GM19351 (cell line): ENCODE measurements around the gene THADA.
A peak's percentile ranks its signal among the peaks of the same experiment; 100 is the strongest.

Source experiments
- ATAC-seq: cut with Tn5 transposase; IDR thresholded peaks from one replicate; pipeline ENCODE4 v1.9.1; 2021; ENCODE audit warnings: mild to moderate bottlenecking, moderate library complexity; ENCODE audit not compliant: unreplicated experiment

THADA gene

DNA sequence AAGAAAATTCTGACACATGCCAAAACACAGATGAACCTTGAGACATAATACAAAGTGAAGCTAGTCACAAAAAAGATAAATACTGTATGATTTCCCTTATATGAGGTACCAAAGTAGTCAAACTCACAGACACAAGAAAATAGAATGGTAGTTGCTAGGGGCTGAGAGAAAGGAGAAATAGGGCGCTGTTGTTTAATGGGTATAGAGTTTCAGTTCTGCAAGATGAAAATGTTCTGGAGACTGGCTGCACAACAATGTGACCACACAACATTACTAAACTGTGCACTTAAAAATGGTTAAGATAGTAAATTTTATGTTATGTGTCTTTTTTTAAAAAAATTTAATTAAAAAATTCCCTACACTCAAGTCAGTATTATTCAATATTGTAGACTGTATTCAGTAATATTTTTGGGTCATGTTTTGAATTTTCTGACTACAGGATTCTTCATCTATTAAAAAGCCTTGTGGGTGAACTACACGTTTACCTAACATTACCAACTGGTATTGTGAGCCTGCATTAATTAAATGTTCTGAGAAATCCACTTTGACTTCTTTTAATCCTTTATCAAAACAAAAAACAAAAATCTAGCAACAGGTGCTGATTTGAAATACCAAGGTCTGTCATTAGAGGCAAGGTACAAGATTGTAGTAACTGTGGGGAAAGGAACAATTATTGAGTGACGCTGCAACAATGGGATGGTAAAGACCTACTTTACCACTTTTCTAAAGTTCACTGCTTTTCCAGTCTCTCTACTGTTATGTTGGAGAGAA lies 228.6 kb downstream of the THADA start:
- peak; percentile 60 for ATAC-seq

DNA sequence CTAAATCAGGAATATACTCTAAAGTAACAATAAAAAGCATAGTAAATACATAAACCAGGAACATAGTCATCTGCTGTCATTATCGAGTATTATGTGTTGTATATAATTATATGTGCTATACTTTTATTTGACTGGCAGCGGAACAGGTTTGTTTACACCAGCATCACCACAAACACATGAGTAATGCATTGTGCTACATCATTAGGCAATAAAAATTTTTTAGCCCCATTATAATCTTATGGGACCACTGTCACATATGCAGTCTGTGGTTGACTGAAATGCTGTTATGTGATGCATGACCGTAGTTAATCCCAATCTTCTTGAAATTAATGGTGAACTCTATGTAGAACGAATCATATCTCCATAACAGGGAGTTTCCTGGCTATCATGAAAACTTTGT lies 232.7 kb downstream of the THADA start:
- ATAC-seq = no peak

DNA sequence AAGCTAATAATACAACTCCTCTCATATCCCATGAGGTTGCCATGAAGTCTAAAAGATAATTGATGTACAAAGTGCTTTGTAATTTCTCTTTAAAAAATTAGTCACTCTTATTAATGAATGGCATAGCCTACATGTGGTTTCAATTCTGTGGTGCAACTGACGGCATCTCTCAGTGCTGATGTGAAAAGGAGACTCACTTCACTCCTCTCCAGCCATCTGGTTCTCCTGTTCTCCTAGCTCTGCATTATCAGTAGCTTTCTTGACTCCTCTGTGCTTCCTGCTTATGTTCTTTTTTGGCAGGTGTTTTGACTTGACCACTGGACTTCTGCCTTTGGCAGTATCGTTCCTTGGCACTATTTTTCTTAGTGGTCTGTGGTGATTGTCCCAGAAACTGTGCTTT lies 234.6 kb downstream of the THADA start:
- no peak for ATAC-seq

DNA sequence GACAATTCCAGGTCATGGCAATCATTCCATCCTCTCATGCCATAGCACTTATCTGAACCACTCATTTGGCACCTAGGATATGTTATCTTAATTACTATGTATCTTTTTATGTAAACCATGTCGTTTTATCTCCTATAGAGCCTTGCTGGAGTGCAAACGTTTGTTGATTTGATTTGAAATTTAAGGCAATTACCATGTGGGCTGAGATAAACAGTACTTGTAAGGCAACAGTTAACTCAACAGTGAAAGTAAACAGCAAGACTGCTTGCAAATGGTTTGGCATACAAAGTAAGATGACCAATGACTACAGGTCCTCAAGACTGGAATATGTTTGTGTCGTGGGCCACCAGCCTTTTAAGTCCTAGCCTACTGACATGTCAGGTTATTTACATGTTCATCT lies 235.7 kb downstream of the THADA start:
- no peak for ATAC-seq

DNA sequence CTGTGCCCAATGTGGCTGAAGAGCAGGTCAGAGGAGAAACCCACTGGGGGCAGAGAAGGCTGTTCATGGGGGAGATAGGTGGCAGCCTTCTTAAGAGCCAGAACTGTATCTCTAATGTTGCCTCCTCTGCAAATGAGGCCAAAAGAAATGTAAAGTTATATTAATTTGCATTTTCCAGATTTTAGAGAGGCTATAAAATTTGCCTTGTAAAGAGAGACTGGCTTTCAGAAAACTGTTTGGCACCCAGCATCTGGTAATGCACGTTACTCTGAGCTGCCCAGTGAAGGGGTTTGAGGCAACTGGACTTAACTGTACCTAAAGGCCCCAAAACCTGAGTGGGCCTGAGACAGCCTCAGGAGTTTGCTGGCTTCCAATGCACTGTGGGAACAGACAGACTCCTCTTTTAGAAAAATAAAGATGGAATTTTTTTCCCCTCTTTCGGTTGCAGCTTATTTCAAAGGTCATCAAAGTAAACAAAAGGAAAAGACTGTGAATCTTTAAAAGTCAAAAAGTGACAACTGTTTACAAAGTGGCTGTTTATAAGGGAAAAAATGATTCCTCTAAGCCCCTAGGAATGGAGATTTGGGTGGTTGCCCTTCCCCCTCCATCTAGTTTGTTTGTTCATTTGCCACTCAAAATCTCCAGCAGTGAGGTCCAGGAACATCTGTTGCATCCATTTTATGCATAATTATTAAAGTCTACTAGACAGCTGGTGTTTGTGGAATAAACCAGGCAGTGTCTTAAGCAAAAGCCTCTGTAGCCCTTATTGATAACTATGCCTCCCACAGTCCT lies 237.2 kb downstream of the THADA start:
- no peak for ATAC-seq

DNA sequence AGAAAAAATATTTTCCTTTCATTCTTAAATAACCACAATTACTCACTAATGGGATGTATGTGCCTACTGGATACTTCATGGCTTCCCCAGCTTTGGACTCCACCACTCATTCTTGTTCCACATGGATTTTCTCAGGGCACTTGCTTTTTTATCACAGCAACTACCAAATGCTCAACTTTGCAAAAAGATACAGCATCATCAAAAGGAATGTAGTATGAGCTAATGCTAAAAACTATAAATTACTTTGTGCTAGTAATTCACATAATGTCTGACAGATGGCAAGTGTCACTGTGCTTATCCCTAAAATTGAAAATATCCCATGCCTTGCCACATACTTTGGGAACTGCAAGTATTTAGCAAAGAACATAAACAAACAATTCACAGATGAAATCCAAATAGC lies 239.1 kb downstream of the THADA start:
- ATAC-seq = no peak

DNA sequence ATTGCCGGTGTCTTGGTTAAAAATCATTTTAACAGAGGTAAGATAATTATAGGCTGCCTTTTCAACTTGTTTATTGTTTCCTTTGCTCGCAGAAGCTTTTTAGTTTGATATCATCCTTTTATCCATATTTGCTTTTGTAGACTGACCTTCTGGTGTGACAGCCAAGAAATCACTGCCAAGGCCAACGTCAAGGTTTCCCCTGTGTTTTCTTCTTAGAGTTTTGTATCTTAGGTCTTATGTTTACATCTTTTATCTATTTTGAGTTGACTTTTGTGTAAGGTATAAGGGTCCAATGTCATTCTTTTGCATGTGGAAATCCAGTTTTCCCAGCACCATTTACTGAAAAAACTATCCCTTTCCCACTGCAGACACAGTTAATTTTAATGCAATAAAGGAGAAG lies 240.4 kb downstream of the THADA start:
- no peak for ATAC-seq

DNA sequence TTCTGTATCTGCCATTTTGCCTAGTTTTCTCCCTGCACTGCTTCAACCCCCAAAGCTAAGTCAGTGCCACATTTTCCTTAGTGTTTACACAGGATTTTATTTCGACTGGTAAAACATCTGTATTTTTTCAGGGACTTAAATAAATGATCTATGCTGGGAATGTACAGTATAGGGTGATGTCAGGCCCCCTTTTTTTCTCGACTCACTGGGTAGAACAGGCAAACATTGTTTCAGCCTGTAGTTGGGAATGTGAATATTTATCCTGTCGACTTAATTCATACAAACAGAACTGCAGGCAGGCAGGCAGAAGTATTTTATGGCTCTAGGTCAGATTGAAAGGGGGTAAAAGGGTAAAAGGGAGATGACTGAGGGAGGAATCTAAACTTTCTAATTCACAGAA lies 245.9 kb downstream of the THADA start:
- no peak for ATAC-seq

DNA sequence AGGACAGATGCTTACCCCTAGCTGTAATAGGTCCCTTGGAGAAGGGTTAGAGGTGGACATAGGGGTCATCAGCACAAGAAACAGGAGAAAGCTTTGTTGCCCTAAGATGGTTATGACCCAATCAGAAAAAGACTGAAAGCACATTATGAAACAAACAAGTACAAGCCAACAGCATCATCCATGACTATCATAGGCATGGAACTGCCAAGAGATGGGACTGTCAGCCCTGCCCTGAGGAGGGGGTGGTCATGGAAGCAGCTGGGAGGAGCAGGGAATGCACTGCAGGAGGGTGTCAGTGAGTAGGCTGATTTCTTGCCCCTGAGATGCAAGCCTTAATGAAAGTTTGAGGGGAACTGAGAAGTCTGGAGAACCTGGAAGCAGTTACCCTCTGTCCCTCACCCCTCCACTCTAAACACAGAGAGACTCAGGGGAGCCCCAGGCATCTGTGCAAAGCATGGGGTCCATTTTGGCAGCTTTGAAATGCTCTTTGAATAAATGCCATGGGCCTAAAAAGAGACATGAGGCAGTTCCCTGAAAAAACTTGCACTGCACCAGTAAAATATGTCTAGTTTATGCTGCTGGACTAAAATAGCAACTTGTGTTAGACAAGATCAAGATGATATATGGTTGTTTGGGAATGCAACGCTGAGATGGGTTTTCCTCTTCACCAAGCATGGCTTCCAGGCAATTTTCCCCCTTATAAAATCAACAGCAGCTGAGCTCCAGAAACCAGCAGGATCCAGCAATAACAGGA lies 246.8 kb downstream of the THADA start:
- ATAC-seq = no peak

DNA sequence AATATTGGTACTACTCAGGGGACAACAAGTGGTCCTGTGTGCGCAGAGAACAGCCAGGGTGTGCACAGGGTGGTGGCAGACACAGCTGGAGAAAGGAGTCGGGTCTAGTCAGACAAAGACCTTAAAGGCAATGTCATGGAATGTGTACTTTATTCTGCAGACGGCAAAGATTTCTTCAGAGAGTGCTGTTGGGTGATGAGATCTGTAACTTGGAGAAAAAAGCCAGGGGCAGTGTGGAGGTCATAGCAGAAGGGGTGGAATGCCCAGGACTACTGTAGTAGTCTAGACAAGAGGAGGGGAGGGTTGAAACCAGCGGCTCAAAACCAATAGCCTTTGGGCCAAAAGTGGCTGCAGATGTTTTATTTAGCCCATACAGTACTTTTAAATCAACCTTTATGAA lies 248.1 kb downstream of the THADA start:
- no peak for ATAC-seq

DNA sequence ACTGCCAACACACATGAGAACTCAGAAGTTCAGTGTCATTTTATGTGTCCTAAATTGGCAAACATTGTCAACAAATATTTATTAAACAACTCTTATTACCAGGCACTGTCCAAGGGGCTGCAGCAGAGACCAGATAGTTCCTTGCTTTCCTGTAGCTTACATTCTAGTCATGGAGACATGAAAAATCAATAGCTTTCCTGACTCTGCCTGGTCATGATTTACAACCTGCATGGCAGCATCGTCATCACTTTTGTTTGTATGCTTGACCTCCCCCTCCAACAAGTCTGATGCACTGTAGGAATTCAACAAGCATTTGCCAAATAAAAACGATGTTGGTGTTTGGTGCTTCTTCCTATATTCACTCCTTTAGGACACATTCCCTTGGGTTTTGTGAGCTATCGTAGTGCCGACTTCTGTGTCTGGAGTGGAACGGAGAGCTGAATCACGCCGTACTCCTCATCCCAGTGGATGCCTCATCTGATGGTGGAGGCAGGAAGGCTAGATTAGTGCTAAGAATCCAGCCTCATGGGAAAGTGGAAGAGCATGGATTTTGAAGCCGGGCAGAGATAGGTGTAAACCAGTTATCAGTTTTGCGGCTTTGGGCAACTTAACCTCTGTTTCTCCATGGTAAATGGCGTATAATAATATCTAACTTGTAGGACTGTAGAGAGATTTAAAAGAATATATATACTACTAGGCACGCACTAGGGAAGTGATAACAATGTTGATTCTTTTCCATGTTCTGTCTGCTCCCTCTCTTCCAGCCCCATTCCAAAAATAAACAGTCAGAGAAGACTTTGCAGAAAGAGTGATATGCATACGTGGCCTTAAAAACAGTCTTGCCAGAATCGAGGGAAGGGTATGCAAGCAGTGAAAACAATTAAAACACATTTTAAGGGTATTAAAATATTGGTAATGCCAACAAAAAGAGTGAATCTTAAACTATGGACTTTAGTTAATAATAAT lies 249.0 kb downstream of the THADA start:
- ATAC-seq = no peak

DNA sequence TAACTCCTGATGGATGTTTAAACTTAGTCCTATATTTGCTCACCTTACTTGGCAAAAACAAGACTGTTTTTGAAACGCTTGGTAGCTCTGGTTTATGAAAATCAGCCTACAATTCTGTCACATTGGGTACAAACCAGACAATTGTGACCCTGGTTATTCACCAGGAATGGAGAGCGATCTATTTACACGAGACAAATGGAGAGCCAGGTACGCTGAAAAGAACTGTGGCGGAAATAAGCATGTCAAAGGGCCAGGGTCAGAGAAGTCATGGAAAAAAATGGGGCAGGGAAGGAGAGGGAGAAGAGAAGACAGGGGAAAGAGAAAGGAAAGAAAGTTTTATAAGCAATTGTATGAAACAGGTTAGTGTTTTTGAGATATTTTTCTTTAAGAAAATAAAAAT lies 250.0 kb downstream of the THADA start:
- no peak for ATAC-seq

DNA sequence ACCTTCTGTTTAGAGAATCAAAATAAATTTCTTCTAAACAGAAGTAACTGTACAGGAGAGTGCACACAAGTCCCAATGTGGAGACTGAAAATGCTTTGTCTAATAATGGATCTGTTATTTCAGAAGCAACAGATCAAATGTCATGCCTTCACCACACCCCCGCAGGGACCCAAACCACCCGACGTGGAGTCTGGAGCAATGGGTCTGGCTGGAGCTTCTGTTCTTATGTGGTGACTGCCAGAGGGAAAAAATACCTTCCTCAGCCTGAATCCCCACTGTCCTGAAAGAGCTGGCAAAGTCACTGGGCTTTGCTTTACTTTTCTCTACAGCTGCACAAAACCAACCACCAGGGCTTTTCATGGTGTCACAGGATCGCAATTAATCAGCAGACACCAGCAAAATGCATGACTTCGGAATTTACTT lies 250.4 kb downstream of the THADA start:
- ATAC-seq = no peak

DNA sequence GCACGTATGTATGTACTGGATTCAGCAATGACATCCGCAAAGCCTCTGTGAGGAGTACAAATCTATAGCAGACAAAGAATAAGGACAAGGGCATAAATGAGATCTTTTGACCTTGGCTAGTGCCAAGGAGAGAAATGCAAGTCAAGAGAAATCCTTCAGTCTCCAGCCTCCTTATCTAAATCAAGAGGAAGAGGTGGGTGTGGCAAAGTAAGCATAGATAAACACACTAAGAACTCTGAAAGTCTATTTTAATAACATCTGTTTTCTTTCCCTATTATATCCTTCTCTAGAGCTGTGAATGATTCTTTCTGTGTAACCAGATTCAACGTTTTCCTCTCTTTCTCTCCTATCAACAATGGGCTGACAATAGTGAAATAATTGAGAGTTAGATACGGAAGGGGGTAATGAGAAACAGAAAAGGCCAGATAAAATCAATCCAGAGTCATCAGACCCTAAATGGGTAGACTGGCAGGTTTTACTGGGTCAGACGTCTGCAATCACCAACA lies 250.9 kb downstream of the THADA start:
- ATAC-seq = no peak

DNA sequence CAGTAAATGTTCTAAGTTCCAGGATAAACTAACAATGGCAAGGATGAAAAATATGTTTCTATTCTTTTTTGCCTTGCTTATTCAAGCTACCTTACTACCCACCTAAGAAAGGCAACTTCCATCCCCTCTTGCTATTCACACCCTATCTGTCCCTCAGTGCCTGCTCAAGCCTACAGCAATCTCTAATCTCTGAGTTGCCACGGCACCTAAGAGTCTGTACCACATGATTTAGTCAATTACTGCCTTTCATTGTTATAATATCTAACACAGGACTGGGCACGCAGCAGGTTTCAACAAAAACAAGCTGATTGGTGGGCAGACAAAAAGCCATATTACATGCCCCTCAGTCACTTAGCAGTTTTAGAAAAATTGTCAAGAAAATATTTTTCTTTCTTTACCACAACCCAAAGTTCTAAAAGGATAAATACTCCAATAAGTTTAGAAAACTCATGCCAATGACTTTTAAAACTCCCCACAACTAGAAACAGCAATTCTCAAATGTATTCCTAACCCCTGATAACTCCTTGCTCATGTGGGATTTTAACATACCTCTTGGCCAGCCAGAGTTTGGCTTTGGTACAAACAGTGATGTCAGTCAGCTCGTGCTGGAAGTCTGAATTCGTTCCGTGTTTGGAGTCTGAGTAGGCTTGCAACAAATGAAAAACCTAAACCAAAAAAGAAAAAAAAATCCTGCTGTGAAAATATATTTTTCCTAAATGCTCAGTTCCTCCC lies 252.1 kb downstream of the THADA start:
- no peak for ATAC-seq

DNA sequence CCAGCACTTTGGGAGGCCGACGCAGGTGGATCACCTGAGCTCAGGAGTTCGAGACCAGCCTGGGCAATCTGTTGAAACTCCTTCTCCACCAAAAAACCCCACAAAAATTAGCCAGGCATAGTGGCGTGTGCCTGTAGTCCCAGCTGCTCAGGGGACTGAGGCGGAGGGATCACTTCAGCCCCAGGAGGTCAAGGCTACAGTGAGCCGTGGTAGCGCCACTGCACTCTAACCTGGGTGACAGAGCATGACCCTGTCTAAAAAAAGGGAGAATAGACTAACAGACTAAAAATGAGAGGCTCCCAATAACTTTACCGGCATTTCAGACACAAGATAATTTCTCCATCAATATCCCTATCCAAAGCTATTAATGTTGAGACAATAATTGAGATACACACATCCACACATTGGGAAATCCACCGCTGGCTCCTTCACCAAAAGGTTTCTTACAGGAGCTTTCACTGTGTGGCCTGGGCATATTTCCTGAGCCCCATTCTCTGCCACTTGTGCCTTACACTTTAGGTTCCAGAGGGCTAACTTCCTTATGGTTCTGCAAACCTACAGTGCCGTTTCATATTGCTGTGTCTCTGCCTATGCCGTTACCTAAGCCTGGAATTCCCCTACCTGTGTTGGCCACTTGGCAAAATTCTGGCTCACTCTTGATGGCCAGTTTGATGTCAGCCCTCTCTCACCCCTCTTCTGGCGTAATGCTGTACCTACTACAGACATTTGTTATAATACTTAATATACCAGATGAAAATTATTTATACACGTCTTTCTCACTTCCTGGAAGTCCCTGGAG lies 253.7 kb downstream of the THADA start:
- ATAC-seq = no peak

DNA sequence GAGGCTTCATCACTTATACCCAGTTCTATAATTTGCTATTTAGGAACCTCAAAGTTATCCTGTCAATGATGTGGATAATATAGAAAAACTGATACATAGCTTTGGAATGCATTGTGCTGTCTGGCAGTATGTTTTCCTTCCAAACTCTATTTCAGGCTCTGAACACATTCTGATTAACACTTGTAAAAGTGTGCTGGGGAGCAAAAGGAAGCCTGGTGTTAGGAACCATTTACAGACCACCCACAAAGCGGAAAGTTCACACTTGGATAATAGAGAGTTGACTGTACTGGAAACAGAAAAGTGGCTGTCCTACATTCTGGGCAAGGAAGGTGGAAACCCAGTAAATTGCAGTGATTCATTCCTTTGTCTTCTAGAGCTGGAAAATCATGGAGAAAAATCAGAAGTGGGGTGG lies 254.9 kb downstream of the THADA start:
- no peak for ATAC-seq

DNA sequence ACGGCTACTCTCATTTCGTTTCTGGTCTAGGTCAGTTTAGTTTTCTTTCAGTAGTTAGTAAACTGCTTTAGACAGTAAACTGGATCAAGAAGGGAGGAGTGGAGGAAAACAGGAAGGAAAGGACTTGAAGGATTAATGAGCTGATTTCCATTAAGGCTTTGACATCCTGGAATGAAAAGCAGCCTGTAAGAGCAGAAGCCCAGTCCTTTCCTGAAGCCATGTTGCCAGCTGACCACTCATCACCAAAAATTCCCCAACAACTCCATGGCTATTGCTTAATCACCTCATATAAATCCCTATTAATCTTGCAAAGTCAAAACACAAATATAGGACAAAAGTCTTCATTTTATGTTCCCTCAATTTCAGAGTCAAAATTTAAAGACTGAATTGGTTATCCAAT lies 255.8 kb downstream of the THADA start:
- no peak for ATAC-seq

DNA sequence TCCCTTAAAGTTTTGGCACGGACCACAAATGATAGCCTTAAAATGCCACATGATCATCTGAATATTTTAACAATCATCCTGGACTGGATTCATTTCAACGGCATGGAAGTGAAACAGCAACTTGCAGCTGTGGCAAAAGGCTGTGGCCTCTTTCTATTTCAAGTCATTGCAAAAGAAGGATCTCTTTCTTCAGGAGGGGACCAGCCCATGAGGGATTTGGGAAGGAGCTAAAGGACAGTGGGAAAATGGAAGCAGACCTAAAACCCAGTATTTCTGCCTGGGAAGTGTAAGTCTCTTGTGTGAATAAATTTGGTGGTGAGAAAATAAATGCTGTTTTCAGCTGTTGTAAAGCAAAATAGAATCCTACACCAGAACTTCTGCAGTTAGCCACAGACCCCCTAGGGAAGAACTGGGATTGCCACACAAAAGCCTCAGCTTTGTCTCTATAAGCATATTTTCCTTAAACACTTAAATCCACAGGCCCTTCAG lies 262.1 kb downstream of the THADA start:
- no peak for ATAC-seq
